Cardiac fibroblast (primary cell): ENCODE measurements around the gene ZFYVE26.

ENCODE experiments used
- DNase-seq, 2 donors: peaks; one replicate each; pipeline versions ENCODE4 v3.0.0 to v3.0.0-alpha.2; 2010; ENCODE audit warnings: low read depth in 2 of 2
- H3K4me3 ChIP-seq, 2 donors: replicated peaks in 1 of 2; 1 replicate in 1 of 2; 2 replicates in 1 of 2; pipeline ENCODE4 v1.5.1; 2011; ENCODE audit warnings: low read depth in 2 of 2, low read length in 2 of 2, mild to moderate bottlenecking in 2 of 2, moderate library complexity in 1 of 2
- TF ChIP-seq, protein P1 (sequence below): IDR thresholded peaks from one replicate; pipeline ENCODE4 v1.5.1; 2011; ENCODE audit warnings: low read depth, mild to moderate bottlenecking, low read length, inconsistent platforms

The ZFYVE26 gene

DNA sequence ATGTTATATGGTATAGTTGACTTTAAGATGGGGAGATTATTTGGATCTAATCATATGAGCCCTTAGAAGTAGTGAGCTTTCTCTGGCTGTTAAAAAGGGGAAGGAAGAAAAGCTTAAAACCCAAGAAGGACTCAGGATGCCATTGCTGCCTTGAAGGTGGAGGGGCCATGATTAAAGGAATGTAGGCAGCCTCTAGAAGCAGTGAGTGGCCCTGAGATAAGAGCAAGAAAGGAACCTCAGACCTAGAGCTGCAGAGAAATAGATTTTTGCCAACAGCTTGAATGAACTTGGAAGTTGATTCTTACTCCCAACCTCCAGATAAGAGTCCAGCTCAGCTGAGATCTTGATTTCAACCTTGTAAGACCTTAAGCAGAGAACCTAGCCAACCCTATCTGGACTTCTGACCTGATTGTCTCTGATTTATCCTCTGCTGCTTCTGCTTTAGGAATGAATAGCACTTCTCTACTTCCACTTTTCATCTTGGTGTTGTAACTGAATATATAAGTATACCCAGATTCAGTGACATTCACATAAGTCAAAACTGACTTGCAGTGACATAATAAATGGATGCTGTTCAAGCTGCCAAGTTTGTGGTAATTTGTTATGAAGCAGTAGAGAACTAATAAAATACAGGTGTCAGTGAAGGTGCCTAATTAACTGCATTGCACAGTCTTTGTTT lies 36.7 kb upstream of the ZFYVE26 start:
- H3K4me3 ChIP-seq = no peak overlapping the region
- no peak for DNase-seq
- TF ChIP-seq, protein P1, sequence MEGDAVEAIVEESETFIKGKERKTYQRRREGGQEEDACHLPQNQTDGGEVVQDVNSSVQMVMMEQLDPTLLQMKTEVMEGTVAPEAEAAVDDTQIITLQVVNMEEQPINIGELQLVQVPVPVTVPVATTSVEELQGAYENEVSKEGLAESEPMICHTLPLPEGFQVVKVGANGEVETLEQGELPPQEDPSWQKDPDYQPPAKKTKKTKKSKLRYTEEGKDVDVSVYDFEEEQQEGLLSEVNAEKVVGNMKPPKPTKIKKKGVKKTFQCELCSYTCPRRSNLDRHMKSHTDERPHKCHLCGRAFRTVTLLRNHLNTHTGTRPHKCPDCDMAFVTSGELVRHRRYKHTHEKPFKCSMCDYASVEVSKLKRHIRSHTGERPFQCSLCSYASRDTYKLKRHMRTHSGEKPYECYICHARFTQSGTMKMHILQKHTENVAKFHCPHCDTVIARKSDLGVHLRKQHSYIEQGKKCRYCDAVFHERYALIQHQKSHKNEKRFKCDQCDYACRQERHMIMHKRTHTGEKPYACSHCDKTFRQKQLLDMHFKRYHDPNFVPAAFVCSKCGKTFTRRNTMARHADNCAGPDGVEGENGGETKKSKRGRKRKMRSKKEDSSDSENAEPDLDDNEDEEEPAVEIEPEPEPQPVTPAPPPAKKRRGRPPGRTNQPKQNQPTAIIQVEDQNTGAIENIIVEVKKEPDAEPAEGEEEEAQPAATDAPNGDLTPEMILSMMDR = no peak

DNA sequence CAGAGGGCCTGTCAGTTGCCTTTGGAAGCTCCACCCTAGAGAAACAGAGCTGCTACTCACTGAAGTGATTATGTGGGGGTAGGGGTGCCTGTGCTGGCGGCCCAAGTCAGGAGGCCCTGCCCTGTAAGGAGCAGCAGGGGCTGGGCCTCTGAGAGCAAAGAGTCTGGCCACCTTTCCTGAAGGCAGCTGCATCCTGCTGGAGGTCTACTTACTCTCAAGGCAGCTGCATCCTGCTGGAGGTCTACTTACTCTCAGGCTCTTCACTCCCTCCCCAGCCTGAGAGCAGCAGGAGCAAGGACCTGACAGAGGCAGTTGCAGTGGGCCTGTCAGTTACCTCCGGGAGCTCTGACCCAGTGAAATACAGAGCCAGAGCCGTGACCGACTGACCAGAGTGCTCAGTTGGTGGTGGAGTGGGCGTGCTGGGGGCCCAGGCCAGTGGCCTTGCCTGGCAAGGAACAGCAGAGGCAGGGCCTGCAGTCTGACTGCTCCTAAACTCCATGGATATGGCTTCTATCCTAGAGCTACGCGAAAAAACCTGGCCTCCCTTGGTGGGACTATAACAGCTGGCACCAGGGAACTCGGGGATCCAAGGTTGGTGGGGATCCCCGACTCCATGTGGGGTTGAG lies 35.5 kb upstream of the ZFYVE26 start:
- DNase-seq = no peak
- TF ChIP-seq, protein P1 = no peak

DNA sequence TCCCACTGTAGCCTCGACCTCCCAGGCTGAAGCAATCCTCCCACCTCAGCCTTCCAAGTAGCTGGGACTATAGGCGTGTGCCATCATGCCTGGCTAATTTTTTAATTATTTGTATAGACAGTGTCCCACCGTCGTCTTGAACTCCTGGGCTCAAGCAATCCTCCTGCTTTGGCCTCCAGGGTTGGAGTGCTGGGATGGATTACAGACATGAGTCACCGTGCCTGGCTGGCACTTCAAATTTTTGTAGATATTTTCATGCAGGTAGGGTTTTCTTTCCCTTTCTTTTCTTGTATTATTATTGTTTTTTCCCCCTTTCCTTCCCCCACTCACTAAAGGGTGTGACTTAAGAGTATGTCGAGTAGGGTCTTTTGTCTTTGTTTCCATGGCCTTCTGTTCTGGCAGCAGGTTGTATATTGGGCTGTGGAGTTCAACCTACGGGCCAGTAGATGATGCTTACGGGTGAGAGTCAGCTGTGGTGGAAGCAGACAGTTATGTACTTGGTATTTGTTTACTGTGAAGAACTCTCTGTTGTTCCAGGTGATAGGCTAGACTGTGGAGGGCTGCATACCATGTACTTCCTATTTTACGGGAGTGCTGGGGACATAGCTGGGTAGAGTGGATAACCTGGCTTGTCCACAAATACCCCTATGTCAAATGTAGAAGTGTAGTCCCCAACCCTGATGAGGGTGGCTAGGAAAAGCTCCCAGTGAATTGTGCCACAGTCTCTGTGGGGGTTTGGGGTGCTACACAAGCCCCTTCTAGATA lies 33.9 kb upstream of the ZFYVE26 start:
- TF ChIP-seq, protein P1 = no peak
- DNase-seq = no peak
- H3K4me3 ChIP-seq = no peak overlapping the region

More for the DNA sequence above, 35.5 kb upstream of the ZFYVE26 start:
- H3K4me3 ChIP-seq = no peak overlapping the region

DNA sequence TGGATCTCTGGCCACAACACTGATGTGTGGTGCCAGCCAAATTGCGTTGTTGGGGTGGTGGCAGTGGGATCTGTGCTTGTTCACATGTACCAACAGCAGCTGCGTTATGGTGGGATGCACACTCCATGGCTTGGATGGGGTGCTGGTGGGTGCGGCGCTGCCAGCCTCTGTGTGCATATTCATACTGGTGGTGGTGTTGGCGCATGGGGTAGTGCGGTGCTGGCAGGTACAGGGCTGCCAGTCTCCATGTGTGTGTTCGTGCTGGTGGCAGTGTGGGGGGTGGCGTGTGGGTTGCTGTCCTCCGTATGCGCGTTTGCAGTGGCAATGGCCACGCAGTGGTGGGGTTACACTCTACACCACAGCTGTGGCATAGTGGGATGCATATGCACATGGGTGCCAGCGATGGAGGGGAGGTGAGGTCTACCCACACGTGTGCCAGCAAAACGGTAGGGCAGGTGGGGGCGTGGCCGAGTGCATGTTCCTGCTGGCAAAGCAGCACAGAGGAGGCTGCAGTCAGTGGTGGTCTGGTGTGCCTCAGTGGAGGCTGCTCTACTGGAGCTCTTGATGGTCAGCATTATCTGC lies 29.7 kb upstream of the ZFYVE26 start:
- no peak overlapping the region for H3K4me3 ChIP-seq
- TF ChIP-seq, protein P1 = no peak
- no peak for DNase-seq

DNA sequence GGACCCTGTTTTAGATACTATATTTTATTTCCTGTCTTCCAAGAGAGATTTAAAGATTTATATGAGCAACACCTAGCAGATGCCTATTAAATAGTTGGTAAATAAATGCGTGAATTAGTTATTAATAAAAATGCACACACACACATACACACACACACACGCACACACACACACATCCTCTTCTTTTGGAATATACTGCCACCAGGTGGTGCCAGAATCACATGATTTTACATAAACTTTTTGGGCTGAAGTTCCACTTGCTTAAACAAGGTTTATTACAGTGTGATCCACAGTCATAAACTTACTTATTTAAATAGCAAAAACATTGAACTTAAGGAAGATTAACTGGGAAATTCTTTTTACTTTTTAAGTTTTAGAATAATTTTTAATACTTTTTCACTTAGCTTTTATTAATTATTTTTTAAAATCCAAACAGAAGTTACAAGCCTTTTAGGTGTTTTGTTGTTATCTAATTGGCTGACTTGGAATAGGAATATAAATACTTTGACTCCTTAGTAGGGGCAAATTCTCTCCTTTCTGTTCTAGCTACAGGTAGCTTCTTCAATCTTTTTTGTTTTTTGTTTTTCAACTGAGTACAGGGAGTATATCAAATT lies 20.7 kb upstream of the ZFYVE26 start:
- peak; percentile 90 to 92 for DNase-seq
- TF ChIP-seq, protein P1 = peak; percentile 48

DNA sequence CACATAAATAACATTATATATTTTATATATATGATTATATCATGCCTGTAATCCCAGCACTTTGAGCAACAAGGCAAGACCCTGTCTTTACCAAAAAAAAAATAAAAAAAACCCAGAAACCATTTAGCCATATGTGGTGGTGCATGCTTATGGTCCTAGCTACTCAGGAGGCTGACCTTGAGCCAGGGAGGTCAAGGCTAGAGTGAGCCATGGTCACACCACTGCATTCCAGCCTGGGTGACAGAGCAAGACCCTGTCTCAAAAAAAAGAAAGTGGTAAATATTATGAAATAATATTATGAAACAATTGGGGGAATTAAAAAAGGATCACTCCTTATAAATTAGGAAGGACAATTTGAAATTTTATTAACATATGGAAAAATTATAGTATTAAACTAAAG lies 19.2 kb upstream of the ZFYVE26 start:
- no peak for DNase-seq
- no peak overlapping the region for H3K4me3 ChIP-seq
- TF ChIP-seq, protein P1 = no peak

More for the DNA sequence above, 20.7 kb upstream of the ZFYVE26 start:
- no peak overlapping the region for H3K4me3 ChIP-seq
